ENCODE data around the gene PRDM11.

- peak; percentile 79 for TF ChIP-seq CTCF (conservative IDR thresholded peaks at IDR 0.05; ENCODE audit: low read length)
- no peak for TF ChIP-seq EZH2phosphoT487 (IDR thresholded peaks at IDR 0.05; ENCODE audit: borderline replicate concordance, low read depth, low read length)
Observed at GRCh38 chr11:45233121-45233803, 86.8 kb downstream of the PRDM11 start.

All from OCI-LY7 (cell line).